HepG2 (cell line): ENCODE results near the gene NTSR2. TPM values are rescaled to one million over a fixed set of nuclear protein-coding genes. Genes with fewer than 3 reads are reported as not detected.
A peak's percentile ranks its signal among the peaks of the same experiment; 100 is the strongest.

ENCODE experiments used
- EEA1 ChIP-seq: sonication (generic); formaldehyde crosslinking; IDR thresholded peaks from 2 replicates; pipeline ENCODE4 v1.5.1; 2020; ENCODE audit warnings: mild to moderate bottlenecking, missing genetic modification reagents, borderline replicate concordance
- HCFC1 ChIP-seq: fragments of 150-350 bp; IDR thresholded peaks from 2 replicates; pipeline ENCODE4 v1.6.1; 2014; ENCODE audit warnings: low read depth, low read length
- HDAC6 ChIP-seq: fragments of 200-600 bp; sonication (generic); IDR thresholded peaks from 2 replicates; pipeline ENCODE4 v1.7.0; 2017; ENCODE audit warnings: mild to moderate bottlenecking, antibody characterized with exemption, low read length, low read depth
- JUND ChIP-seq: sonication (generic); formaldehyde crosslinking; IDR thresholded peaks from 2 replicates; pipeline ENCODE4 v1.8.0; 2022; ENCODE audit warnings: mild to moderate bottlenecking, missing genetic modification reagents
- MTA3 ChIP-seq: sonication (generic); formaldehyde crosslinking; IDR thresholded peaks from 2 replicates; pipeline ENCODE4 v1.4.0; 2020; ENCODE audit warnings: missing genetic modification reagents
- MYC ChIP-seq: sonication (generic); formaldehyde crosslinking; IDR thresholded peaks from 2 replicates; pipeline ENCODE4 v1.9.0; 2021; ENCODE audit warnings: missing genetic modification reagents, borderline replicate concordance
- NCOA1 ChIP-seq: sonication (generic); formaldehyde crosslinking; IDR thresholded peaks from 2 replicates; pipeline ENCODE4 v1.9.0; 2021; ENCODE audit warnings: missing genetic modification reagents
- NKX3-1 ChIP-seq: sonication (generic); formaldehyde crosslinking; IDR thresholded peaks from 2 replicates; pipeline ENCODE4 v1.5.0; 2020; ENCODE audit warnings: missing genetic modification reagents
- SALL2 ChIP-seq: sonication (generic); formaldehyde crosslinking; IDR thresholded peaks from 2 replicates; pipeline ENCODE4 v1.8.1; 2023; ENCODE audit warnings: mild to moderate bottlenecking, missing genetic modification reagents, inconsistent platforms
- TCF12 ChIP-seq, 2 experiments: fragments of 450-650 bp in 1 of 2; sonication (generic) in 1 of 2; formaldehyde crosslinking in 1 of 2; IDR thresholded peaks; 2 replicates each; pipeline versions ENCODE4 v1.6.1 to v1.8.0; 2017 to 2022; ENCODE audit warnings: antibody characterized with exemption in 1 of 2, mild to moderate bottlenecking in 1 of 2, missing genetic modification reagents in 1 of 2, moderate library complexity in 1 of 2
- ZBTB1 ChIP-seq: sonication (generic); formaldehyde crosslinking; IDR thresholded peaks from 2 replicates; pipeline ENCODE4 v1.4.0; 2020; ENCODE audit warnings: missing genetic modification reagents, borderline replicate concordance
- ZMAT3 ChIP-seq: sonication (generic); formaldehyde crosslinking; conservative IDR thresholded peaks from 2 replicates; pipeline ENCODE4 v1.7.0; 2021; ENCODE audit warnings: missing genetic modification reagents
- ZNF546 ChIP-seq: sonication (generic); formaldehyde crosslinking; conservative IDR thresholded peaks from 2 replicates; pipeline ENCODE4 v1.8.1; 2023; ENCODE audit warnings: mild to moderate bottlenecking, missing genetic modification reagents
- ZNF550 ChIP-seq: sonication (generic); formaldehyde crosslinking; IDR thresholded peaks from 2 replicates; pipeline ENCODE4 v1.4.0; 2020; ENCODE audit warnings: mild to moderate bottlenecking, missing genetic modification reagents, borderline replicate concordance
- ZNF761 ChIP-seq: sonication (generic); formaldehyde crosslinking; conservative IDR thresholded peaks from 2 replicates; pipeline ENCODE4 v1.4.0; 2020; ENCODE audit warnings: mild to moderate bottlenecking, missing genetic modification reagents
- ZNF775 ChIP-seq: sonication (generic); formaldehyde crosslinking; IDR thresholded peaks from 2 replicates; pipeline ENCODE4 v1.4.0; 2020; ENCODE audit warnings: missing genetic modification reagents, mild to moderate bottlenecking, moderate library complexity, borderline replicate concordance
- ZSCAN29 ChIP-seq: sonication (generic); formaldehyde crosslinking; conservative IDR thresholded peaks from 2 replicates; pipeline ENCODE4 v1.4.0; 2020; ENCODE audit warnings: mild to moderate bottlenecking, missing genetic modification reagents
- ZSCAN9 ChIP-seq: IDR thresholded peaks from 2 replicates; pipeline ENCODE4 v1.6.1; 2016; ENCODE audit warnings: borderline replicate concordance
- polyA plus RNA-seq, 8 experiments: library from polyadenylated mRNA; depleted of rRNA in 3 of 8; stranded (reverse) in 7 of 8; unstranded in 1 of 8; fragments of >200 nt; fragmentation: Illumina TruSeq in 4 of 8; extraction: Trizol in 4 of 8; gene quantifications; 2 replicates each; pipeline versions ENCODE4 v1.2.1 to v1.2.3, GENCODE V29; 2011 to 2016; ENCODE audit warnings: low read depth in 4 of 8, missing spikeins in 1 of 8, mixed read lengths in 1 of 8; ENCODE audit not compliant: insufficient read depth in 1 of 8
- total RNA-seq, 5 experiments: library from RNA; depleted of rRNA; stranded (reverse); fragments of >200 nt; fragmentation: Illumina TruSeq; extraction: Trizol; gene quantifications; 2 replicates each; pipeline ENCODE4 v1.2.3, GENCODE V29; 2016; ENCODE audit warnings: low read depth in 1 of 5
- TF ChIP-seq, protein P1 (sequence below): sonication (generic); formaldehyde crosslinking; IDR thresholded peaks from 2 replicates; pipeline ENCODE4 v1.8.1; 2022; ENCODE audit warnings: low read depth, mild to moderate bottlenecking, missing genetic modification reagents
- TF ChIP-seq, protein P2 (sequence below): sonication (generic); formaldehyde crosslinking; IDR thresholded peaks from 2 replicates; pipeline ENCODE4 v1.5.1; 2020; ENCODE audit warnings: mild to moderate bottlenecking, missing genetic modification reagents, borderline replicate concordance
- TF ChIP-seq, protein P3 (sequence below): sonication (generic); formaldehyde crosslinking; IDR thresholded peaks from 2 replicates; pipeline ENCODE4 v1.4.0; 2020; ENCODE audit warnings: missing genetic modification reagents
- TF ChIP-seq, protein P4 (sequence below): sonication (generic); formaldehyde crosslinking; IDR thresholded peaks from 2 replicates; pipeline ENCODE4 v1.5.0; 2020; ENCODE audit warnings: missing genetic modification reagents

The NTSR2 gene
- total and polyA plus RNA-seq, 2 of the 13 experiments (the other 11 are each of a cell fraction or from before 2014, with no cell fraction given) = not detected

DNA sequence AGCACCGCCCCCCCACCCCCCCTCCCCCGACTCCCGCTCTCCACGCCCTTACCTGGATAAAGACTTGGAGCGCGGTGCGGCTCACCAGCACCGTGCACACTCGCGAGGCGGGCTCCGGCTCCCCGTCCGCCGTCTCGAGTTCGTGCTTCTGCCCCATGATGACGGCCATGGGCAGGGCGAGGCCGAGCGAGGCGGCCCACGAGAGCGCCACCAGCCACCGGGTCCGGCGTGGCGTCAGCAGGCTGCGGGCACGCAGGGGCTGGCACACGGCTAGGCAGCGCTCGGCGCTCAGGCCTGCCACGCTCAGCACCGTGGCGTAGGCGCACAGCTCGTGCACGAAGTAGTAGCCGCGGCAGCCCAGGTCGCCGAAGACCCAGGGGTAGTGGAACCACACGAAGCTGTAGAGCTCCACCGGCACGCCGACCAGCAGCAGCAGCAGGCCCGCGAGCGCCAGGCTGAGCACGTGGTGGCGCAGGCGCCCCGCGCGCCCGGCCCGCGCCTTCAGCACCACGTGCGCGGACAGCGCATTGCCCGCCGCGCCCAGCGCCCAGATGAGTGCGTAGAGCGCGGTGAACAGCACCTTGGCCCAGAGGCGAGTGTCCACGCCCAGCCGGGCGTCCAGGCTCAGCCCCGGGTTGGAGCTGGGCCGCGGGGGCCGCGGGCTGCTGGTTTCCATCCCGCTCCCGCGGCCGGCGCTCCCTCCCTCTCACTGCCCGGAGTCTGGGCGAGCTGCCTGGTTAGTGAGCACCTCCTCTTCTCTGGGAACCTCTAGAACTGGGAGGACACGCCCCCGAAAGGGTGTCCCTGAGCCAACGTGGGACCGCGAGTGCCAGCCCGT is at the start of gene NTSR2 (continued):
- TF ChIP-seq, protein P1, sequence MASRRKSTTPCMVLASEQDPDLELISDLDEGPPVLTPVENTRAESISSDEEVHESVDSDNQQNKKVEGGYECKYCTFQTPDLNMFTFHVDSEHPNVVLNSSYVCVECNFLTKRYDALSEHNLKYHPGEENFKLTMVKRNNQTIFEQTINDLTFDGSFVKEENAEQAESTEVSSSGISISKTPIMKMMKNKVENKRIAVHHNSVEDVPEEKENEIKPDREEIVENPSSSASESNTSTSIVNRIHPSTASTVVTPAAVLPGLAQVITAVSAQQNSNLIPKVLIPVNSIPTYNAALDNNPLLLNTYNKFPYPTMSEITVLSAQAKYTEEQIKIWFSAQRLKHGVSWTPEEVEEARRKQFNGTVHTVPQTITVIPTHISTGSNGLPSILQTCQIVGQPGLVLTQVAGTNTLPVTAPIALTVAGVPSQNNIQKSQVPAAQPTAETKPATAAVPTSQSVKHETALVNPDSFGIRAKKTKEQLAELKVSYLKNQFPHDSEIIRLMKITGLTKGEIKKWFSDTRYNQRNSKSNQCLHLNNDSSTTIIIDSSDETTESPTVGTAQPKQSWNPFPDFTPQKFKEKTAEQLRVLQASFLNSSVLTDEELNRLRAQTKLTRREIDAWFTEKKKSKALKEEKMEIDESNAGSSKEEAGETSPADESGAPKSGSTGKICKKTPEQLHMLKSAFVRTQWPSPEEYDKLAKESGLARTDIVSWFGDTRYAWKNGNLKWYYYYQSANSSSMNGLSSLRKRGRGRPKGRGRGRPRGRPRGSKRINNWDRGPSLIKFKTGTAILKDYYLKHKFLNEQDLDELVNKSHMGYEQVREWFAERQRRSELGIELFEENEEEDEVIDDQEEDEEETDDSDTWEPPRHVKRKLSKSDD = peak; percentile 98
- TF ChIP-seq ZSCAN9 (CRISPR knock-in tag) (peak; percentile 99), NCOA1 (CRISPR knock-in tag) (no peak), ZNF775 (CRISPR knock-in tag) (peak; percentile 80; the same call in 1 of the 2 replicates), HCFC1 (peak; percentile 18; the same call in 1 of the 2 replicates), ZNF546 (CRISPR knock-in tag) (peak; percentile 99), ZNF550 (CRISPR knock-in tag) (peak; percentile 59; the same call in 1 of the 2 replicates), ZBTB1 (CRISPR knock-in tag) (no peak; the same call in 1 of the 2 replicates), EEA1 (CRISPR knock-in tag) (peak; percentile 100), SALL2 (peak; percentile 99), NKX3-1 (CRISPR knock-in tag) (peak; percentile 99), HDAC6 (no peak), ZSCAN29 (CRISPR knock-in tag) (peak; percentile 74; the same call in 1 of the 2 replicates), MYC (CRISPR knock-in tag) (peak; percentile 99), ZMAT3 (CRISPR knock-in tag) (peak; percentile 99), JUND (CRISPR knock-in tag) (peak; percentile 85), ZNF761 (CRISPR knock-in tag) (peak; percentile 97; the same call in 1 of the 2 replicates), TCF12 (IDR thresholded peaks at IDR 0.05) (no peak), TCF12 (CRISPR knock-in tag; IDR thresholded peaks at IDR 0.05) (peak; percentile 93; the same call in 1 of the 2 replicates), MTA3 (CRISPR knock-in tag) (0 out of 2 replicates have a peak, but pooled peaks have one; percentile 23)
- TF ChIP-seq, protein P2, sequence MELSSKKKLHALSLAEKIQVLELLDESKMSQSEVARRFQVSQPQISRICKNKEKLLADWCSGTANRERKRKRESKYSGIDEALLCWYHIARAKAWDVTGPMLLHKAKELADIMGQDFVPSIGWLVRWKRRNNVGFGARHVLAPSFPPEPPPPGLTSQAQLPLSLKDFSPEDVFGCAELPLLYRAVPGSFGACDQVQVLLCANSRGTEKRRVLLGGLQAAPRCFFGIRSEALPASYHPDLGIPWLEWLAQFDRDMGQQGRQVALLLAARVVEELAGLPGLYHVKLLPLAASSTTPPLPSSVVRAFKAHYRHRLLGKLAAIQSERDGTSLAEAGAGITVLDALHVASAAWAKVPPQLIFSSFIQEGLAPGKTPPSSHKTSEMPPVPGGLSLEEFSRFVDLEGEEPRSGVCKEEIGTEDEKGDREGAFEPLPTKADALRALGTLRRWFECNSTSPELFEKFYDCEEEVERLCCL (CRISPR knock-in tag) = peak; percentile 76; the same call in 1 of the 2 replicates
- TF ChIP-seq, protein P3, sequence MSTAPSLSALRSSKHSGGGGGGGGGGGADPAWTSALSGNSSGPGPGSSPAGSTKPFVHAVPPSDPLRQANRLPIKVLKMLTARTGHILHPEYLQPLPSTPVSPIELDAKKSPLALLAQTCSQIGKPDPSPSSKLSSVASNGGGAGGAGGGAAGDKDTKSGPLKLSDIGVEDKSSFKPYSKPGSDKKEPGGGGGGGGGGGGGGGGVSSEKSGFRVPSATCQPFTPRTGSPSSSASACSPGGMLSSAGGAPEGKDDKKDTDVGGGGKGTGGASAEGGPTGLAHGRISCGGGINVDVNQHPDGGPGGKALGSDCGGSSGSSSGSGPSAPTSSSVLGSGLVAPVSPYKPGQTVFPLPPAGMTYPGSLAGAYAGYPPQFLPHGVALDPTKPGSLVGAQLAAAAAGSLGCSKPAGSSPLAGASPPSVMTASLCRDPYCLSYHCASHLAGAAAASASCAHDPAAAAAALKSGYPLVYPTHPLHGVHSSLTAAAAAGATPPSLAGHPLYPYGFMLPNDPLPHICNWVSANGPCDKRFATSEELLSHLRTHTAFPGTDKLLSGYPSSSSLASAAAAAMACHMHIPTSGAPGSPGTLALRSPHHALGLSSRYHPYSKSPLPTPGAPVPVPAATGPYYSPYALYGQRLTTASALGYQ (CRISPR knock-in tag) = peak; percentile 82
- TF ChIP-seq, protein P4, sequence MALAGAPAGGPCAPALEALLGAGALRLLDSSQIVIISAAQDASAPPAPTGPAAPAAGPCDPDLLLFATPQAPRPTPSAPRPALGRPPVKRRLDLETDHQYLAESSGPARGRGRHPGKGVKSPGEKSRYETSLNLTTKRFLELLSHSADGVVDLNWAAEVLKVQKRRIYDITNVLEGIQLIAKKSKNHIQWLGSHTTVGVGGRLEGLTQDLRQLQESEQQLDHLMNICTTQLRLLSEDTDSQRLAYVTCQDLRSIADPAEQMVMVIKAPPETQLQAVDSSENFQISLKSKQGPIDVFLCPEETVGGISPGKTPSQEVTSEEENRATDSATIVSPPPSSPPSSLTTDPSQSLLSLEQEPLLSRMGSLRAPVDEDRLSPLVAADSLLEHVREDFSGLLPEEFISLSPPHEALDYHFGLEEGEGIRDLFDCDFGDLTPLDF (CRISPR knock-in tag) = peak; percentile 92
